Hematopoietic multipotent progenitor cell treated with erythropoietin and hydrocortisone succinate and interleukin-3 and kit ligand, for 8 days (in vitro differentiated cells): Measurements from ENCODE around the gene JPH4.

Source experiments
- DNase-seq: peaks from one replicate; pipeline ENCODE4 v3.0.0-alpha.2; 2015

JPH4 gene

DNA sequence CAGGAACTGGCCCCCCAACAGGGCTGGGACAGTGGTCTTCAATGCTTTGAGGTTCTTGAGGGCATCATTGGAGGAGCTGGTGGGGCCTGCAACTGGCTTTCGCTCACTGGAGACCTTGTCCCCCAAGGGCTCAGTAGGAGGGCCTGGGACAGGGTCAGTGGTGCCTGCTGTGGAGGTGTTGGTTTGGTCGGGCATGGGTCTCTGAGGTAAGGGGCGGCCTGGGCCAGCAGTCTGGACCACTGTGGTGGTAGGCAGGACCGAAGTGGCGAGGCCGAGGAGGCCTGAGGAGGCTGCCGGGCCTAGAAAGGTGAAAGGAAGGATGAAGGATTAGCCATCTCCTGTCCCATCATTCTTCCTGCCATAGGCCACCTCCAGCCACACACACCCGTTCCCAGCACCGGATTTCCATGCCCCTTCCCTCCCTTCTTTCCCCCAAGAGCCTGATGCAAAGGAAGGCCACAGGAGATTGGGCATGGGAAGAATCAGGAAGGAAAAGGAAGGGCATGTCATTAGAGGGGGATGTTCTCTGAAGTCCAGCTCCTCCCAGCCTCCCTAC, 55.9 kb downstream of the JPH4 start:
- DNase-seq = no peak

DNA sequence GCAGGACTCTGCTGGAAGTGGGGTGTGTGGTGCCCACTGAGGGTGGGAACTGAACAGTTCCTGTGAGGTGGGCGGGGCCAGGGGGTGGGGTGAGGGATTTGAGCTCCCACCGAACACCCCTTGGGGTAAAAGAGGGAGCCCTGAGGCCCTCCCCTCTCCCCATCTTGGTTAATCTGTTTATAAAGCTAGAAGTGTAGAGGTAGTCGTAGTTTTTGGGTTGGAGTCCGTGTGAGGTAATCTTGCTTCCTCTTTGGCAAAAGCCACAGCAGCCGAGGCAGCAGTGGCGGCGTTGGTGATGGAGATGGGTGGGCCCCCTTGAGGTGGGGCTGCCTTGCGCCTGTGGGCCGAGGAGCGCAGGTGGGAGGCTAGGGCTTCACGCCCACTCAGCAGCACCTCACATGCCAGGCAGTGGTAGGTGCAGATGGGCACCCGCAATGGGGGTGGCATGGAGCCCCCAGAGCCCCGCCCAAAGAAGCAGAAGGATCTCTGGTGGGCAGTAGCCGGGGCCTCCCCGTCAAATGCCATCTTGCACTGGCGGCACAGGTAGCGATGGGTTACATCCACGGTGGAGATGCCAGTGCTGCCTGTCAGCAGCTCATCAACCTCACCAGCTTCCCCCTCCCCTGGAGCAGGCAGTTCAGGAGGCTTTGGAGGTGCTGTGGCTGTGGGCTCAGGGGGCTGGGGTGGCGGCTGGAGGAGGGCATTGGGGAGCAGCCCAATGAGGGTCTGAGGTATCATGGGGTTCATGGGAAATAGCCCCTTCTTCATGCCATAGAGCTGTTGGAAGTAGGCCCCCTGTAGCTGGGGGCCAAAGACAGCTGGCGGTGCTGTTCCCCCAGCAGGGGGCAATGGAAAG, 56.6 kb downstream of the JPH4 start:
- no peak for DNase-seq

DNA sequence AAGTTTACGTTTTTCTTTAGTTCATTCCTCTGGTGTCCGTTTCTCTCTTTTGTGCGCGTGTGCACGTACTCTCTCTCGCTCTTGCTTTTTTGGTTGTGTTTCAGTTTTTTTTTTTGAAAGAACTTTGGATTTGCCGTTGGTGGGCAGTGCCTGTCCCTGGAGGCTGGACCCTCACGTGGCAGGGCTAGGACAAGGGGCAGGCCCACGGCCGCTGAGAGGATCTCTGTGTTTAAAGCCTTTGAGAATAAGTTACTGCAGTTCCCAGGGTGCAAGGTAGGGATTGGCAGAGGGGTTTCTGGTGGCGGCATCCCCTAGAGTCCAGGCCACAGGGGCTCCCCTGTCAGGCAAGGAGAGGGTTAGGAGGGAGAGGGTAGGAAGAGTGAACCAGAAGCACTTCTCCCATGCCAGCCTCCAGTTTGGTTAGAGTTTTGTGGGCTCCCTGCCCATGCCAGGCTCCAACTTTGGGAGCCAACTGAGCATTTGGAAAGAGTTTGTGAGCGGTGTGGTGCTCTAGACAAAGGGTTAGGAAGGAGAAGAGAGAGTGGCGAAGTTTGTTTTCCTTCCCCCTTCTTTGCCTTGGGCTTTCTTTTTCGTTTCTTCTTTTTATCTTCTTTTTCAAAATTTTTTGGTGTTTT, 57.6 kb downstream of the JPH4 start:
- no peak for DNase-seq

DNA sequence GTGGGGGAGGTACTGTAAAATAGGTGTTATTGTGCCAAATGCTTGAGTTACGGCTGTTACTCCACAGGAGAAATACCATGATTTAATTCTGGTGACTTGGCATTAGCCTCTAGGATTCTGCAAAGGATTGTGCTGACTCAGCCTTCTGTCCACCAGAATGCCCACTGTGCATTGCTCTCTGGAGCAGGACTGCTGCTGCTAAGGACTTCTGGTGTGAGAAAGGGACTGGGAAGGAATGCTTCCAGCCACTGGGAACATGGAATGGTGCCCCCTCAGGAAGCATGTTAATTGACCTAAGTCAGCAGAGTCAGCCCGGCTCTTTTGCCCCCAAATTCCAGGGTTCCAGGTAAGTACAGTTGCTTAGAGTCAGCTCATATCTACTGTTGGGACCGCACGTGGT, 59.9 kb downstream of the JPH4 start:
- no peak for DNase-seq
